ENCODE results near the gene MPZL2. TPM values are rescaled to one million over a fixed set of nuclear protein-coding genes. Genes with fewer than 3 reads are reported as not detected.

The MPZL2 gene
- total RNA-seq, 2 donors from 2014 or later = 13.8 to 16.8 TPM

DNA sequence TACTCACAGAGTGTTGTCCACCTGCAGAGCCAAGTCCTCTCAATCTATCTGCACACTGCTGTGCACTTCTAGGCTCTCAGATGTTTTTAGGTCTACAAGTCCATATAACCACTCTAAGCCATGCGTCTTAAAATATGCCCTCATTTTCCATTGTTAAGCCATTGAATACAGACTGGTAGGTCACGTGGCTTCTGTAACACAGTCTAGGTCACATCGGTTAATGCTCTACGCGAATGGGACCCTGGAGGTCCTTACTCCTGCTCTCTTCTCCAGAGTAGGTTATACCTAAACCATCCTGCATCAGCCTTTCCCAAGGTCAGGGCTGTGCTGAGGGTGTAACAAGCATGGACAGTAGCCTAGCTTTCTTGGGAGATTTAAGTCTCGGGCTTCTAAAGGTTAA lies 40.1 kb downstream of the MPZL2 start:
- H3K4me1 ChIP-seq = no peaks in the 10 kb centered on the region
- no peak for DNase-seq (ENCODE audit: low spot score)
- no peaks in the 10 kb centered on the region for H3K27me3 ChIP-seq
- H3K27ac ChIP-seq = no peak overlapping the region
- TF ChIP-seq, protein P1, sequence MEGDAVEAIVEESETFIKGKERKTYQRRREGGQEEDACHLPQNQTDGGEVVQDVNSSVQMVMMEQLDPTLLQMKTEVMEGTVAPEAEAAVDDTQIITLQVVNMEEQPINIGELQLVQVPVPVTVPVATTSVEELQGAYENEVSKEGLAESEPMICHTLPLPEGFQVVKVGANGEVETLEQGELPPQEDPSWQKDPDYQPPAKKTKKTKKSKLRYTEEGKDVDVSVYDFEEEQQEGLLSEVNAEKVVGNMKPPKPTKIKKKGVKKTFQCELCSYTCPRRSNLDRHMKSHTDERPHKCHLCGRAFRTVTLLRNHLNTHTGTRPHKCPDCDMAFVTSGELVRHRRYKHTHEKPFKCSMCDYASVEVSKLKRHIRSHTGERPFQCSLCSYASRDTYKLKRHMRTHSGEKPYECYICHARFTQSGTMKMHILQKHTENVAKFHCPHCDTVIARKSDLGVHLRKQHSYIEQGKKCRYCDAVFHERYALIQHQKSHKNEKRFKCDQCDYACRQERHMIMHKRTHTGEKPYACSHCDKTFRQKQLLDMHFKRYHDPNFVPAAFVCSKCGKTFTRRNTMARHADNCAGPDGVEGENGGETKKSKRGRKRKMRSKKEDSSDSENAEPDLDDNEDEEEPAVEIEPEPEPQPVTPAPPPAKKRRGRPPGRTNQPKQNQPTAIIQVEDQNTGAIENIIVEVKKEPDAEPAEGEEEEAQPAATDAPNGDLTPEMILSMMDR (IDR thresholded peaks at IDR 0.05) = no peak
- no peaks in the 10 kb centered on the region for H3K36me3 ChIP-seq
- H3K4me3 ChIP-seq = peak overlapping the region in 1 of 2 donors; percentile 10
- H3K9me3 ChIP-seq = no peaks in the 10 kb centered on the region

DNA sequence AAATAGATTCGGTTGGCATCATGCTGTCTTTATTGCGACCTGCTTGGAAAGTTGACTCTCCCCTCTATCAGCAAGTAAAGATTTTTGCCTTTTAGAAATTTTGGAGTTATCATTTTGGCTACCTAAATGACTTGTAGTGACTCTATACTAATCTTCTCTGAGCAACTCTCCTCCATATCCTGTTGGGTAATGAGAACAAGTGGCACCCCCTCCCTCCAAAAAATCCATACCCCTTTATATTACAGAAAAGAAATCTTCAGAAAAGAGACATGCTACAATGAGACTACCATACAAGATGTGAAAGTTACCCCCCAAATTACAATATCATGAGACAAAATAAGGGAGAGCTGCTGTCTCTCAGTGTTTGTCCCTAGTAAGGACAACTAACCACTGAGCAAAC lies 40.5 kb downstream of the MPZL2 start:
- no peaks in the 10 kb centered on the region for H3K9me3 ChIP-seq
- DNase-seq (ENCODE audit: low spot score) = no peak
- H3K27me3 ChIP-seq = no peaks in the 10 kb centered on the region
- H3K4me1 ChIP-seq = no peaks in the 10 kb centered on the region
- TF ChIP-seq, protein P1 (IDR thresholded peaks at IDR 0.05) = no peak
- H3K36me3 ChIP-seq = no peaks in the 10 kb centered on the region
- H3K4me3 ChIP-seq = peak overlapping the region in 1 of 2 donors; percentile 10
- no peak overlapping the region for H3K27ac ChIP-seq

DNA sequence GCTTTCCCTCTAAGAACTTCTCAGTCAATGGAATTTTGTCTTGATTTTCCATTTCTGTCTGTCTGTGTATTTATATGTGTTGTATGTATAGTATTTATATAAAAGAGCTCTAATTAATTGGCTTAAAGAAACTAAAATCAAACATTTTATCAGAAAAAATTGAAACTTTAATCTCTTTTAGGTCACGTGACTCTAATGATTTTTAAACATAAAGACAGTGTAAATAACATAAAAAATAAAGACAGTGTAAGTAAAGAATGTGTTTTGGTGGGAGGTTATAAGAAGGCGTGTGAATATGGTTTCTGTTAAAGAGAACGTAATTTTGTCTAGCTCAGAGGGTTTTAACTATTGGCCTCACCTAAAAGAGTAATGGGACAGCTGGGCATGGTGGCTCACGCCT lies 41.7 kb downstream of the MPZL2 start:
- no peaks in the 10 kb centered on the region for H3K4me1 ChIP-seq
- H3K4me3 ChIP-seq = no peak overlapping the region
- H3K9me3 ChIP-seq = no peaks in the 10 kb centered on the region
- H3K27me3 ChIP-seq = no peaks in the 10 kb centered on the region
- TF ChIP-seq, protein P1 (IDR thresholded peaks at IDR 0.05) = no peak
- no peak for DNase-seq (ENCODE audit: low spot score)
- no peak overlapping the region for H3K27ac ChIP-seq
- no peaks in the 10 kb centered on the region for H3K36me3 ChIP-seq

DNA sequence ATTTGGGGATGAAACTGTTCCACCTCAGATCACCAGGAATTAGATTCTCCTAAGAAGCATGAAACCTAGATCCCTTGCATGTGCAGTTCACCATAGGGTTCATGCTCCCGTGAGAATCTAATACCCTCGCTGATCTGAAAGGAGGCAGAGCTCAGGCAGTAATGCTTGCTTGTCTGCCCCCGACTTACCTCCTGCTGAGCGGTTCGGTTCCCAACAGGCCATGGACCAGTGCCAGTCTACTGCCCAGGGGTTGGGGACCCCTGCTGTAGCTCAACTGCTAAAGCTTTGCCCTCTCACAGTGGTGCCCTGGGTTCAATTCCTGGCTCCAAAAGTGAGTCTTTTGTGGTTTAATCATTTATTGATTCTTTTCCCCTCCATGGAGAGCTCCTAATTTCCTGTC lies 42.7 kb downstream of the MPZL2 start:
- Histone ChIP-seq H3K36me3 (no peaks in the 10 kb centered on the region), H3K27me3 (no peaks in the 10 kb centered on the region), H3K4me3 (no peak overlapping the region), H3K4me1 (no peaks in the 10 kb centered on the region), H3K27ac (no peak overlapping the region), H3K9me3 (no peaks in the 10 kb centered on the region)
- TF ChIP-seq, protein P1 (IDR thresholded peaks at IDR 0.05) = no peak
- no peak for DNase-seq (ENCODE audit: low spot score)

DNA sequence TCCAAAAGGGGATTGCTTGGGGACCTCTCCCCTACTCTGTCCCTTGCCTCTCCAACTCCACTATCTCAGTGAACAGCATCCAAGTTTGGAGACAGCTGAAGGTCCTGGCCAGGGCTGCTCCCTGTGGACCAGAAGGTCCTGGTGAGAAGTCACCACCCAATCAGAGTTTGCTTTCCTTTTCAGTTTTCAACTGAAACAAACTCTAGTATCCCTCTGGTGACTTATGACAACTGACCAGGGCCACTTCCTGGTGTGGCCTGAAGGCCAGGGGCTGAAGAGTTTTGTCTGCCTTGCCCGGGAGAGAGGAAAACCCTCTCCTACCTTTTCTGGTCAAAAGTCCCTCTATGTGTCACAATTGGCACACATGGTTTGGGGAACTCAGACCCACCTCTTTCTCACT lies 44.4 kb downstream of the MPZL2 start:
- H3K4me1 ChIP-seq = no peaks in the 10 kb centered on the region

DNA sequence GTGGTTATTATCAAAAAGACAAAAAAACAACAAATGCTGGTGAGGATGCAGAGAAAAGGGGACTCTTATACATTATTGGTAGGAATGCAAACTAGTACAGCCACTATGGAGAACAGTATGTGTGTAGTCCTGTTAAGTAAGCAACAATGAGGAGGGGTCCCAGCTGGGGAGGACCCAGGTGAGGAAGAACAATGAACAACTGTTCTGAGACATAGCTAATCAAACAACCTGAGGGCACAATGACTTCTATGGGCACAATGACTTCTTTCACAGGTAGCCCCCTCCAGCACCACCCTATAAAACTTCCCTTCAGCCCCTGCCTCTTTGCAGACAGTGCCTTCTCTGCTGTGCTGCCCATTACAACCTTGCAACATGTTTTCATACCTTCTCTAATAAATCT lies 44.9 kb downstream of the MPZL2 start:
- TF ChIP-seq, protein P1 (IDR thresholded peaks at IDR 0.05) = no peak
- Histone ChIP-seq H3K36me3 (no peaks in the 10 kb centered on the region), H3K27ac (no peak overlapping the region), H3K27me3 (no peaks in the 10 kb centered on the region), H3K9me3 (no peaks in the 10 kb centered on the region), H3K4me3 (no peak overlapping the region), H3K4me1 (no peaks in the 10 kb centered on the region)
- DNase-seq (ENCODE audit: low spot score) = no peak

More for the DNA sequence above, 44.4 kb downstream of the MPZL2 start:
- Histone ChIP-seq H3K9me3 (no peaks in the 10 kb centered on the region), H3K4me3 (no peak overlapping the region), H3K27me3 (no peaks in the 10 kb centered on the region), H3K36me3 (no peaks in the 10 kb centered on the region), H3K27ac (no peak overlapping the region)
- TF ChIP-seq, protein P1 (IDR thresholded peaks at IDR 0.05) = no peak
- DNase-seq (ENCODE audit: low spot score) = no peak

Measured in right atrium auricular region (tissue), 2 donors.